SIG-M5 treated with dmso at 0.1 percent for 504 hours (cell line): ENCODE data around the gene PEA15.

Source experiments
- DNase-seq: peaks from one replicate; lab custom pipeline; 2025; ENCODE audit not compliant: unreplicated experiment; lab: John Stamatoyannopoulos, UW

PEA15 gene

DNA sequence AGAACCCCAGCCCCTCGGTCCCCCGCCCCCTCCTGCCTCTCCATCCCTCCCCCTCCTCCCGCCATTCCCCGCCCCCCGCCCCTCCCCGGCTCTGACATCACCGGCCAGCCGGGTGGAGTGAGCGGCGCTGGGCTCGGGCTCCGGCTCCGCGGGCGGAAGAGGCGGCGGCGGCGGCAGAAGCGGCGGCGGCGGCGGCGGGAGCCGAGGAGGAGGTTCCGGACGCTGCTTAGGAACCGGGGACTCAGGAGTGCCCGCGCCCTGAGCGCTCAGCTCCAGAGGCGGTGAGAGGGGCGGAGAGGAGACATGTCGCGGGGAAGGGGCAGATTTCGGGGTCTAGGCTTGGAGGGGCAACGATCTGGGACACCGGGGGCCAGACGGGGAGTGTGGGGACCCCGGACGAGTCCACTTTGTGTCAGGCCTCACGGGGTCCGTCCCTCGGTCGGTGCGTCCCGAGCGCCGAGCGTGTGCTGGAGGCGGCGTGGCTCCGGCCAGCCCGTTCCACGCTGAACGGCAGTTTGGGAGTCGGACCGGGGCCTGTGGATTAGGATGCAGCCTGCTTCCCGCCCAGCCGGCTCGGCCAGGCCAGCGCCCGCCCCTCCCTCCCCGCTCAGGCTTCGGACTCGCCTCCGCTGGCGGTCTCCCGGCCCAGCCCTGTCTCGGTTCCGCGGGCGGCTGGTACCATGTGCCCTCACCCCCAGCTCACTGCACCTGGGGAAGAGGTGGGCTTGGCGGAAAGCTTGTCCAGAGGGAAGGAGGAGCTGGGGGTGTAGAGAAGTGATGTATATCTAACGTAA, at the start of gene PEA15:
TSS of gene PEA15 (plus strand) at position 143 of the 794 bp plus-strand sequence. CDS start 6,161 bp downstream, outside the sequence.
- DNase-seq = peak; percentile 52

DNA sequence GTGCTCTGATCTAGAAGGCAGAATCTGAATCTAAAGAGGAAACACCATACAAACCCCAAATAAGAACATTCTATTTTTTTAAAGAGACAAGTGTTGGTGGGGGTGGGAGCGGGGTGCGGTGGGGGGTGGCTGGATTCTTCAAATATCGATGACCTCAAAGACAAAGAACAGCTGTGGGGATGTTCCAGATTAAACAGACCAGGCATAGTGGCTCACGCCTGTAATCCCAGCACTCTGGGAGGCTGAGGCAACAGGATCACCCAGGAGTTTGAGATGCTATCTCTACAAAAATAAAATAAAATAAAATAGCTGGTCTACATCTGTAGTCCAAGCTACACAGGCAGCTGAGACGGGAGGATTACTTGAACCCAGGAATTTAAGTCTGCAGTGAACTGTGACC, 48.8 kb upstream of the PEA15 start:
- no peak for DNase-seq

DNA sequence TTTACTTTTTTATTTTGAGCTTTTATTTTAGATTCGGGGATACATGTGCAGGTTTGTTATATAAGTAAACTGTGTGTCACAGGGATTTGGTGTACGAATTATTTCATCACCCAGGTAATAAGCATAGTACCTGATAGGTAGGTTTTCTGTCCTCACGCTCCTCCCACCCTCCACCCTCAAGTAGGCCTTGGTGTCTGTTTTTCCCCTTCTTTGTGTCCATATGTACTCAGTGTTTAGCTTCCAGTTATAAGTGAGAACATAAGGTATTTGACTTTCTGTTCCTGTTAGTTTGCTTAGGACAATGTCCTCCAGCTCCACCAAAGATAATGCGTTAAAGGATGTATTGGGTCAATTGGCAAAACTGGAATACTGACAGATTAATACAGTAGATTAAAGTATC, 48.0 kb upstream of the PEA15 start:
- no peak for DNase-seq

DNA sequence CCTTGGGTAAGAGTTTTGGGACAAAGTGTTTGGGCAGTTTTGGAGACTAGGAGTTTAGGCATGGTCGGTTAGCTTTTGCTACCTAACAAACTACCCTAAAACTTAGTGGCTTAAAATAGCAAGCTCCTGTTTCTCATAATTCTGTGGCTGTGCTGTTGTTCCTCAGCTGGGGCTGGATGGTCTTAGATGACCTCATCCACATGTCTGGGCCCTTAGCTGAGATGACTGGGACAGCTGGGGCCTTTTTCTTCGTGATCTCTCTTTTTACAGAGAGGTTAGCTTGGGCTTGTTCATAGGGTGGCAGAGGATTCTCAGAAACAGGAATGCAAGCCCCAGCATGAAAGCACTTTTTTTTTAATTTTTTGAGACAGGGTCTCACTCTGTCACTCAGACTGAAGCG, 47.2 kb upstream of the PEA15 start:
- no peak for DNase-seq

DNA sequence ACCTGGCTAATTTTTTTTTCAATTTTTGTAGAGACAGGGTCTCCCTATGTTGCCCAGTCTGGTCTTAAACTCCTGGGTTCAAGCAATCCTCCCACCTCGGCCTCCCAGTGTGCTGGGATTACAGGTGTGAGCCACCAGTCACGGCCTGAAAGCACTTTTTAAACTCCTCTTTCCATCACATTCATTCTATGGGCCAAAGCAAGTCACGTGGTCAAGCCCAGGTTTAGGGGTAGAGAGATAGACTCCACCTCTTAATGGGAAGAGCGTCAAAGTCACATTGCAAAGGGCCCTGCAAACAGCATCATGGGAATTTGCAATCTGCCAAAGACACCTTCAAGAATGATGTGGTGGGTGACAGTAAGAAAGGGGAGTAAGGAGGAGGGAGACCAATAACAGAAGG, 46.6 kb upstream of the PEA15 start:
- no peak for DNase-seq

DNA sequence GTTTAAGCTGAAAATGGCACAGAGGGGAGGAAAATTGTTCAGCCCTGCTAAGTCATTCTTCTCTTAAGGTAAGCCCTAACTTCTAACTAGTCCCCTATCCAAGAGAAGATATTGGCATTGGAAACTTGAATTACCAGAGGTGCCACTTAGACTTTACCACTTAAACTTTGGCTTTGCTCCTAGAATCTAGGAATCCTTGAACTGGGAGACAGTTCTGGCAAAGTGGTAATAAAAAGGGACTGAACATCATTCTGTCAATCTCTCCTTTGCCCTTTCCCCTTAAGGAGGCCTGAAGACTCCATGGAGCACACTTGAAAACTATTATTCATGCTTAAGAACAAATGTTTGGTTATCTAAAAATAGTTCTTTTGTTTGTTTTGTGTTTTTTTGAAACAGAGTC, 45.3 kb upstream of the PEA15 start:
- DNase-seq = no peak

GRCh38 chr1:160161965-160162705, 43.0 kb upstream of the PEA15 start:
- DNase-seq = peak; percentile 27

DNA sequence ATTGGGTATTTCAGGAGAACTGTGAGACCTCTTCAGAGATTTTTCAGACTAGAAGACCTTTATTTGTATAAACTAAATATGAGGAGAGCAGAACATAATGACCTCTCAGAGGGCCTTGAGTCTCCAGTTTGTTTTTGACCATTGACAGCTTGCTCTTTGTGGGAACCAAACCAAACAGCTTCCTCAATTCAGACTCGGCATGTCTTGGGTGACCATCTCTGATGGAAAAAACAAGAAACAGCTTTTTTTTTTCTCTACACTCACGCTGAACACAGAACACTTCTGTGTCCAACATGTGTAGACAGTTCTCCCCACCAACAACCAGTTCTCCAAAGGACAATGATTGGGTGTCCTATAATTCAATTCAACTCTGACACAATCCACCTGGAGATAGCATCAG, 42.3 kb upstream of the PEA15 start:
- DNase-seq = no peak

- DNase-seq = no peak
Observed at GRCh38 chr1:160163615-160164014, 41.6 kb upstream of the PEA15 start.

- no peak for DNase-seq
Observed at GRCh38 chr1:160164121-160164520, 41.1 kb upstream of the PEA15 start.

GRCh38 chr1:160166166-160166868, 38.9 kb upstream of the PEA15 start:
- no peak for DNase-seq

DNA sequence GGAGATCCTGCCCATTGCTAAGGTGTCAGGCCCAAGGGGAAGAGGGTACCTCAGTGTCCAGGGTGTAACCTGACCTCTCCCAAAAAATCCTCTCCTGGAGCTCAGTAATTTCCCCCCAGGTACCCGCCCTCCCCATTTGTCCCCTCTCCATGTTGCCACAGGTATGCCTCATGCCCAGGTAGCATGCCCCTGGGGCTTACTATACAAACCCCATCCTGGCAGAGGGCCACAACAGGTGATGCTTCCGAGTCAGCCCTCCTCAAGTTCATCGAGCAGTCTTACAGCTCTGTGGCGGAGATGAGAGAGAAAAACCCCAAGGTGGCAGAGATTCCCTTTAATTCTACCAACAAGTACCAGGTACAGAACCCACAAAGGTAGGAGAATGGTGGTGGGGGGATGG, 38.1 kb upstream of the PEA15 start:
- DNase-seq = no peak

DNA sequence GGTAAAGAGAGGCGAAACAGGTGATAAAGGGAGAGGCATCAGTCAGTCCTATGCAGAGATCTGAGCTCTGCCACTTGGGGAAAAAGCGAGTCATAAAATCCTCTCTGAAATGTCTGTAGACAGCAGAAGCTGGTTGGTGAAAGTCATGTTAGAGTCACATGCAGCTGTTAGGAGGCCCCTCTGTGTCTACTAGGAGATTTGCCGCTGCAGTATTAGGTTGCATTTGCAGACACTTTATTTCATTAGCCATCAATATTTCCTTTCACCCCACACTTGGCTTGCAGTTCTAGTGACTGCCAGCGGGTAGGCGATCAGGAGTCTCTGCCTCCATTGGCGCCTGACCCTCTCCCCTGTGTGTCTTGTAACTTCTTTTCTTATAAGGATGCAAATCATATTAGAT, 37.6 kb upstream of the PEA15 start:
- DNase-seq = no peak

- DNase-seq = no peak
Observed at GRCh38 chr1:160168016-160168415, 37.2 kb upstream of the PEA15 start.

- DNase-seq = no peak
Observed at GRCh38 chr1:160168609-160169369, 36.4 kb upstream of the PEA15 start.

DNA sequence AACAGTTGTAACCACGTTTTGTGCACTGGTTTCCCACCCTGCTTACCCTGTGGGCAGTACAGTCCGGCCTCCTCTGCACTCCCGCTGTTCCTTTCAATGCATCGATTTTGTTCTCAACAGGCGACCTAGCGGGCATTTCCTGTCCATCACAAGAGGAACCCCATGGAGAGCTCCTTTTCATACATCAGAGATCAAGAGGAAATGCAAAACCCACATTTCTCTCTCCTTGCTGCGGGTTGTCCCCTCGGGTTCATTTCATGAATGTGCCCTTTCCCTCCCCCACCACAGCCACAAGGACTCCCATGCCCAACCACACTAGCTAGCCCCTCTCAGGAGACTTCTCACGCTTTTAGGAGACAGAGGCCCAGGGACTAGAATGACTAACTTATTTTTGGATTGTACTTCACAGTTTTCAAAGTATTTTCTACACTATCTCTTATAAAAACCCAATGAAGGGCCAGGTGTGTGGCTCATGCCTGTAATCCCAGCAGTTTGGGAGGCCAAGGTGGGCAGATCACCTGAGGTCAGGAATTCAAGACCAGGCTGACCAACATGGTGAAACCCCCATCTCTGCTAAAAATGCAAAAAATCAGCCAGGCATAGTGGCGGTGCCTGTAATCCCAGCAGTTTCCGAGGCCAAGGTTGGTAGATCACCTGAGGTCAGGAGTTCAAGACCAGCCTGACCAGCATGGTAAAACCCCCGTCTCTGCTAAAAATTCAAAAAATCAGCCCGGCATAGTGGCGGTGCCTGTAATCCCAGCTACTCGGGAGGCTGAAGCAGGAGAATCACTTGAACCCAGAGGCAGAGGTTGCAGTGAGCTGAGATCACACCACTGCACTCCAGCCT, 35.4 kb upstream of the PEA15 start:
- DNase-seq = peak; percentile 36

DNA sequence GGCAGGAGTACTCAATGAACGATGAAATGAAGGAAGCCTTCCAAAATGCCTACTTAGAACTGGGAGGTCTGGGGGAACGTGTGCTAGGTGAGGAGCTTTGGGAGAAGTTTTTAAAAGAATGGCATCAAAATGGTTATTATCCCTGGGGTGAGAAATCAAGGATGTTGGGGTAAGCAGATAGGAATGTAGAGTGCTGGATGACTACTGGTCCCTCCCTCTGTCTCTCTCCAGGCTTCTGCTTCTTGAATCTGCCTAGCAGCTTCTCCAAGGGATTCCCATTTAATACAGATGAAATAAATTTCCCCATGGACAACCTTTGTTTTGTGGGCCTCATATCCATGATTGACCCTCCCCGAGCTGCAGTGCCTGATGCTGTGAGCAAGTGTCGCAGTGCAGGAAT, 33.8 kb upstream of the PEA15 start:
- no peak for DNase-seq

GRCh38 chr1:160171980-160172379, 33.2 kb upstream of the PEA15 start:
- DNase-seq = no peak

DNA sequence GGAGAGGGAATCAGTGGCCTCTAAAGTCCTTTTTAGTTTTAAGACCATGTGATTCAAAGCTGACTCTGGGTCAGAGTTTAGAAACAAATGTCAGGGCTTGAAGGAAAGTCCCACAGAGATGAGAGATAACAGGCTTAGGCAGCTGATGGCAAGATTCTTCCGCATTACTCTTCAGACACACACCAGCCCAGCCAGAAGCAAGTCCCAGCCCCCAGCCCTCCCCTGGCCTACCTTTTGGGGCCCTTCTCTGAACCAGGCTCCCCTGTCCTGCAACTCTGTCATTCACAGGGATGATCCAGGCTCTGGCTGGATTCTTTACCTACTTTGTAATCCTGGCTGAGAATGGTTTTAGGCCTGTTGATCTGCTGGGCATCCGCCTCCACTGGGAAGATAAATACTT, 28.0 kb upstream of the PEA15 start:
- DNase-seq = no peak

DNA sequence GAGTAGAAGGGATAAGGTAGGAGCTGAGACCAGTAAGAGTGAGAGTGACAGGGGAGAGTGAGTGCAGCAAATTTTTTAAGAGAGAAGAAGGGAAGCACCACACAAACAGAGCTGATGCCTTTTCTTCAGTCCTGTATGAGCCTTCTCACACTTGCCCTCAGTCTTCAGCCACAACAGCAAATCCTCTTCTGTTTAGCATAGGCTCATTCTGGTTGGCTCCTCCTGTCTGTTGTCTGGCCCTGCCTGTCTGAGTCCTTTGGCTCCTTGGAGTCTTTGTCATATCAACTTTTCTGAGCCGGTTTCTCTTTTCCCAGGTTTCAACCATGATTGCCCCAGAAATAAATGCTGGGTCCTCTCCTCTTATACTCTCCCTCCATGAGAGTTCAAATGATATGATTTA, 27.5 kb upstream of the PEA15 start:
- no peak for DNase-seq
